ENCODE results near the gene CLN6. TPM values are rescaled to one million over a fixed set of nuclear protein-coding genes. Genes with fewer than 3 reads are reported as not detected.

CLN6 gene
- total RNA-seq, 1 experiment from 2014 or later = 71.9 TPM

- Histone ChIP-seq H4K91ac (ENCODE audit: insufficient read length, low read depth, low read length) (no peak overlapping the region), H2BK12ac (ENCODE audit: insufficient read length, low read depth, low read length) (no peak overlapping the region), H3K9ac (ENCODE audit: extremely low read depth, insufficient read length, low read length) (no peak overlapping the region), H3K27me3 (ENCODE audit: insufficient read depth, low read length) (no peaks in the 10 kb centered on the region), H2AK5ac (ENCODE audit: insufficient read length, low read length) (no peak overlapping the region), H4K8ac (replicated peaks; ENCODE audit: insufficient read length, low read depth, low read length) (no peak overlapping the region), H3K14ac (ENCODE audit: insufficient read depth, low read length) (no peak overlapping the region), H3K79me2 (ENCODE audit: insufficient read depth, low read length) (no peaks in the 10 kb centered on the region), H3K4me2 (ENCODE audit: insufficient read depth, insufficient read length, low read length) (no peak overlapping the region), H4K20me1 (ENCODE audit: control insufficient read depth, insufficient read depth, insufficient read length) (peaks cover 2% of the 10 kb centered on the region), H3K4me1 (ENCODE audit: insufficient read depth, low read length) (peaks cover 11% of the 10 kb centered on the region), H3K18ac (ENCODE audit: insufficient read length, low read depth, low read length) (no peak overlapping the region), H3K23me2 (ENCODE audit: insufficient read length, low read depth, low read length, poor library complexity, severe bottlenecking) (no peaks in the 10 kb centered on the region), H3K56ac (ENCODE audit: insufficient read length, low read depth, low read length) (no peak overlapping the region), H2BK15ac (ENCODE audit: low read depth, low read length) (no peak overlapping the region), H2BK5ac (ENCODE audit: insufficient read length, low read length) (no peak overlapping the region), H3K79me1 (ENCODE audit: insufficient read depth, low read depth, low read length, poor library complexity, severe bottlenecking) (peaks cover 4% of the 10 kb centered on the region), H3K23ac (ENCODE audit: insufficient read length, low read depth, low read length) (no peak overlapping the region), H3K9me3 (ENCODE audit: control insufficient read depth, low read depth, low read length) (no peaks in the 10 kb centered on the region), H2BK120ac (ENCODE audit: low read depth, low read length, poor library complexity, severe bottlenecking) (no peak overlapping the region), H3T11ph (ENCODE audit: low read length) (no peak overlapping the region), H4K5ac (ENCODE audit: insufficient read length, low read depth, low read length) (no peak overlapping the region), H3K4ac (ENCODE audit: low read depth, low read length) (no peak overlapping the region), H2BK20ac (ENCODE audit: low read depth, low read length, poor library complexity, severe bottlenecking) (no peak overlapping the region), H3K27ac (ENCODE audit: insufficient read length, low read depth, low read length) (no peak overlapping the region), H2AFZ (ENCODE audit: low read length) (no peak overlapping the region)
- Mint-ChIP-seq H3K9me3 (no peaks in the 10 kb centered on the region), H3K36me3 (ENCODE audit: insufficient read depth in 1 of 3, low read depth in 3 of 3) (peaks cover 6 to 12% (median 8%) of the 10 kb centered on the region in 3 experiments; a peak in 4 of 7 replicates), H3K27me3 (ENCODE audit: low read depth) (no peaks in the 10 kb centered on the region; the same call in none of the 2 replicates), H3K27ac (peak overlapping the region; percentile 76 to 94 (median 88); a peak in 4 of 7 replicates), H3K4me1 (peaks cover 24 to 45% of the 10 kb centered on the region in 2 experiments), H3K4me3 (no peak overlapping the region)
- TF ChIP-seq CTCF (conservative IDR thresholded peaks at IDR 0.05) = no peak
- WGBS (ENCODE audit: extremely low coverage, insufficient read length, low lambda C conversion rate) = no CpG with 5 or more reads among the region's 12 CpGs
- DNase-seq = no peak
Measured at GRCh38 chr15:68207176-68207935, 22.2 kb downstream of the CLN6 start.

All from H9 (cell line).